Endodermal cell (in vitro differentiated cells): ENCODE results near the gene HYAL1. TPM values are rescaled to one million over a fixed set of nuclear protein-coding genes. Genes with fewer than 3 reads are reported as not detected.

Experiments used
- DNase-seq: peaks from one replicate; pipeline ENCODE4 v3.0.0-alpha.2; 2017
- H3K27ac ChIP-seq: 2 replicates; pipeline ENCODE4 v1.5.1; 2013; ENCODE audit warnings: mild to moderate bottlenecking, low read depth, low read length, moderate library complexity
- H3K27me3 ChIP-seq: 2 replicates; pipeline ENCODE4 v1.6.1; 2013; ENCODE audit warnings: mild to moderate bottlenecking, low read length, moderate library complexity; ENCODE audit not compliant: insufficient read depth, control insufficient read depth, poor library complexity, severe bottlenecking
- H3K36me3 ChIP-seq: 2 replicates; pipeline ENCODE4 v1.7.0; 2013; ENCODE audit warnings: mild to moderate bottlenecking, low read length, moderate library complexity; ENCODE audit not compliant: control insufficient read depth, insufficient read depth
- H3K4me1 ChIP-seq: one replicate; pipeline ENCODE4 v1.7.0; 2013; ENCODE audit warnings: low read length; ENCODE audit not compliant: control insufficient read depth, insufficient read depth
- H3K4me3 ChIP-seq: 2 replicates; pipeline ENCODE4 v1.5.1; 2013; ENCODE audit warnings: mild to moderate bottlenecking, low read length, moderate library complexity
- H3K9ac ChIP-seq: 2 replicates; pipeline ENCODE4 v1.6.1; 2013; ENCODE audit warnings: mild to moderate bottlenecking, low read length, moderate library complexity; ENCODE audit not compliant: poor library complexity, severe bottlenecking; ENCODE audit errors: extremely low read depth
- H3K9me3 ChIP-seq: 2 replicates; pipeline ENCODE4 v1.6.1; 2013; ENCODE audit warnings: mild to moderate bottlenecking, low read length, moderate library complexity; ENCODE audit not compliant: control insufficient read depth
- H3K27ac Mint-ChIP-seq: 2 replicates; pipeline ENCODE4 v1.8.0; 2020; ENCODE audit warnings: mixed read lengths
- H3K27me3 Mint-ChIP-seq: 2 replicates; pipeline ENCODE4 v1.8.0; 2021; ENCODE audit warnings: mild to moderate bottlenecking, mixed read lengths; ENCODE audit not compliant: insufficient read depth
- H3K36me3 Mint-ChIP-seq: 2 replicates; pipeline ENCODE4 v1.8.0; 2020; ENCODE audit warnings: low read depth, mixed read lengths
- H3K4me1 Mint-ChIP-seq: 2 replicates; pipeline ENCODE4 v1.8.0; 2020; ENCODE audit warnings: mixed read lengths
- H3K4me3 Mint-ChIP-seq: 2 replicates; pipeline ENCODE4 v1.8.0; 2020; ENCODE audit warnings: mild to moderate bottlenecking, moderate library complexity, mixed read lengths
- H3K9me3 Mint-ChIP-seq: 2 replicates; pipeline ENCODE4 v1.8.0; 2020; ENCODE audit warnings: mild to moderate bottlenecking, mixed read lengths
- WGBS, 2 experiments: methylation state at CpG; one replicate each; pipeline versions ENCODE4 v1.1.5 to v1.1.7; 2013; ENCODE audit warnings: missing lambda C conversion rate in 2 of 2, mixed read lengths in 1 of 2; ENCODE audit not compliant: insufficient coverage in 1 of 2, insufficient read length in 1 of 2; 5-methylcytosine and 5-hydroxymethylcytosine counted together
- total RNA-seq, 2 donors: library from RNA; stranded (reverse); fragmentation: NEBNext Ultra II Directional in 1 of 2; extraction: Animal tissue kit (Norgen Biotek cat#: 25700) in 1 of 2; gene quantifications; 2 replicates in 1 of 2; 3 replicates in 1 of 2; pipeline ENCODE4 v1.2.1, GENCODE V29; 2021
- TF ChIP-seq, protein P1 (sequence below): fragments of 200-600 bp; sonication (generic); conservative IDR thresholded peaks from 2 replicates; pipeline ENCODE4 v1.5.0; 2021; ENCODE audit warnings: antibody characterized with exemption, mild to moderate bottlenecking

The HYAL1 gene
- total RNA-seq, 2 donors from 2014 or later: 0.92 to 1.8 TPM

DNA sequence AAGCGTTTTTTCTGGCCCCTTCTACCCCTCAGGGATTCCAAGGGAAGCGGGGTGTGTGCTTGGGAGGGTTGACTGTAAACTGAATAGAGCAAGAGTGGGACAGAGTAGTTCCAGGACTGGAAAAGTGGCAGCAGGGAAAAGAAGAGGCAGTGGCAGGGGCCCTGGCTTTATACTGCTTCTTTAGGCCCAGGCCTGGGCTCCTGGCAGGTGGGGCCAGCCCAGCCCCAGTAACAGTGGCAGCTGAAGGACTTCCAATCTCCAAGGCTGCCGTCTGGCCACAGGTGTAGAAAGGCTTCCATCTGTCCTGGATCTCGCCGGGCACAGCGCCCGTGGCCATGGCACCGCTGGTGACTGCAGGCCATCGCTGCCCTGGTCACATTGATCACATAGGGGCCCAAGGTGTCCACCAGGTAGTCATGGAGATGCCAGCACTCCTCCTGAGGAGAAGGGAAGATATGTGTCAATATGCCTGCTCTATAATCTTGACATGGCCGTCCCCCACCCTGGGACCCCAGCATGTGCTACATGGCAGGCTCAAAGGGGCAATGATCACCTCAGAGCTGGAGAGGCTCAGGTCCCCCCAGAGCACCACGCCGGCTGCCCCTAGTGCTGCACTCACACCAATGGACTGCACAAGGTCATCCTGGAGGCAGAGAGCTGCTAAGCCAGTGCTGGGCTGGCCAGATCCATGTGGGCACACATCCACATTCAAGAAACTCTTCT is 10.1 kb downstream of the HYAL1 start:
- Mint-ChIP-seq H3K9me3 (no peaks in the 10 kb centered on the region), H3K4me3 (peak overlapping the region; percentile 74), H3K4me1 (peaks cover 11% of the 10 kb centered on the region), H3K27me3 (no peaks in the 10 kb centered on the region), H3K27ac (peak overlapping the region; percentile 98), H3K36me3 (peaks cover 26% of the 10 kb centered on the region)
- TF ChIP-seq, protein P1, sequence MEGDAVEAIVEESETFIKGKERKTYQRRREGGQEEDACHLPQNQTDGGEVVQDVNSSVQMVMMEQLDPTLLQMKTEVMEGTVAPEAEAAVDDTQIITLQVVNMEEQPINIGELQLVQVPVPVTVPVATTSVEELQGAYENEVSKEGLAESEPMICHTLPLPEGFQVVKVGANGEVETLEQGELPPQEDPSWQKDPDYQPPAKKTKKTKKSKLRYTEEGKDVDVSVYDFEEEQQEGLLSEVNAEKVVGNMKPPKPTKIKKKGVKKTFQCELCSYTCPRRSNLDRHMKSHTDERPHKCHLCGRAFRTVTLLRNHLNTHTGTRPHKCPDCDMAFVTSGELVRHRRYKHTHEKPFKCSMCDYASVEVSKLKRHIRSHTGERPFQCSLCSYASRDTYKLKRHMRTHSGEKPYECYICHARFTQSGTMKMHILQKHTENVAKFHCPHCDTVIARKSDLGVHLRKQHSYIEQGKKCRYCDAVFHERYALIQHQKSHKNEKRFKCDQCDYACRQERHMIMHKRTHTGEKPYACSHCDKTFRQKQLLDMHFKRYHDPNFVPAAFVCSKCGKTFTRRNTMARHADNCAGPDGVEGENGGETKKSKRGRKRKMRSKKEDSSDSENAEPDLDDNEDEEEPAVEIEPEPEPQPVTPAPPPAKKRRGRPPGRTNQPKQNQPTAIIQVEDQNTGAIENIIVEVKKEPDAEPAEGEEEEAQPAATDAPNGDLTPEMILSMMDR: no peak
- 91 to 92% methylated on average over 10 to 12 of the region's 12 CpGs for WGBS, 2 experiments
- DNase-seq: peak; percentile 38
- no peaks in the 10 kb centered on the region for H3K9me3 ChIP-seq
- H3K36me3 ChIP-seq: peaks cover 17% of the 10 kb centered on the region
- H3K4me1 ChIP-seq: no peaks in the 10 kb centered on the region
- H3K4me3 ChIP-seq: no peak overlapping the region
- H3K27ac ChIP-seq: peak overlapping the region; percentile 25
- H3K27me3 ChIP-seq: no peaks in the 10 kb centered on the region
- no peak overlapping the region for H3K9ac ChIP-seq

DNA sequence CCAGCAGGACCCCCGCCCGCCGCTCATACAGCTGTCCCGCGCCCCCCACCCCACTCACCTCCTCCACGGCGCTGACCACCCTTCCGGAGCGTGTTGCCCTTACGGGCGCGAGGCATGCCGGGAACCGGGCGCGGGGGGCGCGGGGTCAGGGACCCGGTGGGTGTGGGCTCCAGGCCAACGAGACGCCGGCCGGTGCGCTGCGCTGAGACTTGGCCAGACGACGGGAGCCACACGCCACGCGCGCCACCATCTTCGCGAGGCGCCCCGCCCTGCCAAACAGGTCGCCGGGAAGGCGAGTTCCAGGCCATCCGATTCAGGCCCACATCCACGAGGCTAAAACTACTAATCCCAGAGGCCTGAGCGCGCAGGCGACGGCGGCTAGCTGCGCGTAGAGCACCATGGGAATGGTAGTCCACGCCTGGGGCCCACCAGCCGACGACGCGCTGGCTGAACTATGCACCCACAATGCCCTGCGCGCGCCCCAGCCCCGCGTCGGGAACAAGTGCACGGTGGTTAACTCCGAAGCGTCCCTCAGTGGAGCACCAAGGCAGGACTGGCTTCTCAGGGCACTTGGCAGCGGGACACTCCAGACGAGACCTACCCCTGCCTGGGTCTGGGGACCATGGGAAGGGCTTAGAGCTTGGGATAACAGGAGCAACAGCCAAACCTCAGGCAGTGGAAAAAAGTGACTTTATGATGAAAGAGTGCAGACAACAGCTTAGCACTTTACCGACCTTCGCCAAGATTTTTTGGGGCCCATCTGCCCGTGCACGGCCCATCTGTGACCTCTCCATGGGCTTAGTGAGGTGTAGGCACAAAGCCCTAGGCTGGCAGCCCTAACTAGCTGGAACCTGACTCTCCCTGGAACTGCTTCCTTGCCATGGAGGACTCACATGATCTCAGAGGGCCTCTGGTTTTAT is 11.0 kb downstream of the HYAL1 start, which contains the start of gene IFRD2:
IFRD2 (minus strand) TSS at position 271 of the 920 bp plus-strand sequence; CDS start at position 116, 155 bp downstream.
- TF ChIP-seq, protein P1: no peak
- Mint-ChIP-seq H3K4me3 (peak within 1 kb of the TSS; percentile 74), H3K36me3 (peaks cover 31% of the 10 kb centered on the region), H3K9me3 (no peaks in the 10 kb centered on the region), H3K27me3 (no peaks in the 10 kb centered on the region), H3K27ac (peak within 1 kb of the TSS; percentile 98), H3K4me1 (peaks cover 11% of the 10 kb centered on the region)
- no peaks in the 10 kb centered on the region for H3K4me1 ChIP-seq
- H3K9me3 ChIP-seq: no peaks in the 10 kb centered on the region
- H3K27me3 ChIP-seq: no peaks in the 10 kb centered on the region
- peak within 1 kb of the TSS; percentile 35 for H3K27ac ChIP-seq
- 5 to 7% methylated on average over 41 to 67 of the region's 67 CpGs for WGBS, 2 experiments
- H3K9ac ChIP-seq: peak within 1 kb of the TSS; percentile 57
- H3K4me3 ChIP-seq: peak within 1 kb of the TSS; percentile 80
- peak; percentile 99 for DNase-seq
- H3K36me3 ChIP-seq: peaks cover 25% of the 10 kb centered on the region

DNA sequence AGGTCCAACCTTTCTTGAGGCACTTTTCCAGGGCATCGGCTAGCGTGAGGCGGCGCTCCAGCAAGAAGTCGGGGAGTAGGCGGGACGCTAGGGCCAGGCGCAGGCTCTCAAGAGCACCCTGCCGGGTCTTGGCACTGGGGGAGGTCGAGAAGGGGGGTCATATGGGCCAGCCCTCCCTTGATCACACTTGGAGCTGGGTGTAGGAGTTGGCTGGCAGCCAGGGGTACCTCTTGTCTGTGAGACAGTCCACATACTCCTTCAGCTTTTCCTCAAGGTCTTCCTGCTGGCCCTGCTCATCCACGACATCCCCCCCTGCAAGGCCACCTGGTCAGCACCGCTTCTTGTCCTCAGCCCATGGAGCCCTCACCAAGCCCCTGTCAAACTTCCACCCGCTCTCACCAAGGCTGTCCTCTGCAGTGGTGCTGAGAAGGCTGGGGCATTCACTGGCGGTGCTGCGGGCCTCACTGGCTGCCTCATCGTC is 13.2 kb downstream of the HYAL1 start:
- H3K27ac Mint-ChIP-seq: no peak overlapping the region
- no peaks in the 10 kb centered on the region for H3K27me3 Mint-ChIP-seq
- WGBS, 2 experiments: 92 to 95% methylated on average over 12 to 16 of the region's 16 CpGs
- H3K4me1 ChIP-seq: no peaks in the 10 kb centered on the region
- H3K4me3 Mint-ChIP-seq: no peak overlapping the region
- H3K9me3 Mint-ChIP-seq: no peaks in the 10 kb centered on the region
- peaks cover 11% of the 10 kb centered on the region for H3K4me1 Mint-ChIP-seq
- H3K9ac ChIP-seq: no peak overlapping the region
- H3K36me3 ChIP-seq: peaks cover 29% of the 10 kb centered on the region
- H3K27me3 ChIP-seq: no peaks in the 10 kb centered on the region
- no peaks in the 10 kb centered on the region for H3K9me3 ChIP-seq
- H3K4me3 ChIP-seq: no peak overlapping the region
- no peak overlapping the region for H3K27ac ChIP-seq
- DNase-seq: peak; percentile 31
- TF ChIP-seq, protein P1: no peak
- peaks cover 30% of the 10 kb centered on the region for H3K36me3 Mint-ChIP-seq
